ENCODE data around the gene ADCY3. TPM values are rescaled to one million over a fixed set of nuclear protein-coding genes. Genes with fewer than 3 reads are reported as not detected.

Gene ADCY3
- total and polyA plus RNA-seq, 10 of the 15 experiments (the other 5 are each of a cell fraction or from before 2014, with no cell fraction given): 2.8 to 102 (median 50.4) TPM

GRCh38 chr2:24919037-24919505, 966 bp downstream of the ADCY3 start (continued):
- TF ChIP-seq, protein P1, sequence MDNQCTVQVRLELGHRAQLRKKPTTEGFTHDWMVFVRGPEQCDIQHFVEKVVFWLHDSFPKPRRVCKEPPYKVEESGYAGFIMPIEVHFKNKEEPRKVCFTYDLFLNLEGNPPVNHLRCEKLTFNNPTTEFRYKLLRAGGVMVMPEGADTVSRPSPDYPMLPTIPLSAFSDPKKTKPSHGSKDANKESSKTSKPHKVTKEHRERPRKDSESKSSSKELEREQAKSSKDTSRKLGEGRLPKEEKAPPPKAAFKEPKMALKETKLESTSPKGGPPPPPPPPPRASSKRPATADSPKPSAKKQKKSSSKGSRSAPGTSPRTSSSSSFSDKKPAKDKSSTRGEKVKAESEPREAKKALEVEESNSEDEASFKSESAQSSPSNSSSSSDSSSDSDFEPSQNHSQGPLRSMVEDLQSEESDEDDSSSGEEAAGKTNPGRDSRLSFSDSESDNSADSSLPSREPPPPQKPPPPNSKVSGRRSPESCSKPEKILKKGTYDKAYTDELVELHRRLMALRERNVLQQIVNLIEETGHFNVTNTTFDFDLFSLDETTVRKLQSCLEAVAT (IDR thresholded peaks at IDR 0.05): 0 out of 2 replicates have a peak, but pooled peaks have one; percentile 41
- no peak for TF ChIP-seq FOS (IDR thresholded peaks at IDR 0.05; ENCODE audit: borderline replicate concordance, extremely low read depth, insufficient read length)
- TF ChIP-seq EGR1 (IDR thresholded peaks at IDR 0.05; ENCODE audit: borderline replicate concordance in 1 of 2, low read depth in 2 of 2, low read length in 2 of 2): peak in 1 of 2 experiments; percentile 54; a peak in 2 of 3 replicates
- TF ChIP-seq ETV6 (conservative IDR thresholded peaks at IDR 0.05 in 1 of 2, IDR thresholded peaks at IDR 0.05 in 1 of 2; ENCODE audit: borderline replicate concordance in 1 of 2, low read depth in 1 of 2): no peak
- TF ChIP-seq NFIC (IDR thresholded peaks at IDR 0.05; ENCODE audit: low read depth, low read length): no peak
- TF ChIP-seq CHD2 (IDR thresholded peaks at IDR 0.05; ENCODE audit: borderline replicate concordance, low read depth, low read length): no peak

GRCh38 chr2:24918326-24919036, 1.6 kb downstream of the ADCY3 start:
- Histone ChIP-seq H3K4me1 (ENCODE audit: control insufficient read depth, insufficient read depth, low read length) (peaks cover 28% of the 10 kb centered on the region), H3K4me2 (ENCODE audit: control insufficient read depth, insufficient read depth) (peak overlapping the region; percentile 93), H3K27ac (ENCODE audit: control insufficient read depth, insufficient read depth) (no peak overlapping the region; the same call in 1 of the 2 replicates), H2AFZ (ENCODE audit: control insufficient read depth, low read depth, low read length) (no peak overlapping the region), H3K9me3 (replicated peaks; ENCODE audit: control insufficient read depth, insufficient read depth, low read length) (no peaks in the 10 kb centered on the region), H3K79me2 (ENCODE audit: control insufficient read depth, insufficient read depth, low read length) (peaks cover 46% of the 10 kb centered on the region), H3K27me3 (replicated peaks in 1 of 2; ENCODE audit: control insufficient read depth in 2 of 2, insufficient read depth in 2 of 2, low read length in 1 of 2) (no peaks in the 10 kb centered on the region), H3K9ac (ENCODE audit: control insufficient read depth, insufficient read depth, low read length) (peak overlapping the region; percentile 80), H3K4me3 (peak overlapping the region; percentile 92), H4K20me1 (ENCODE audit: control insufficient read depth, insufficient read depth) (peaks cover 7% of the 10 kb centered on the region; the same call in 1 of the 2 replicates), H3K36me3 (ENCODE audit: control insufficient read depth in 2 of 2, insufficient read depth in 2 of 2, low read length in 1 of 2) (peaks cover 0 to 4% of the 10 kb centered on the region in 2 experiments; a peak in 3 of 4 replicates)
- CTCF ChIA-PET: interaction anchor here (1.1 to 1.3 kb wide), 2 partner anchors 496 to 508 kb away, joined by 3 read pairs; no protein-coding TSS in a partner anchor
- in situ Hi-C loops (cut with MboI): no loop called here
- no TSS peak for BruUV-seq (replicated peaks)
- FAIRE-seq: no peak
- SMC1A ChIA-PET (ENCODE audit: uncharacterized antibody, unreplicated experiment): no interaction called here
- no peak for DNase-seq (ENCODE audit: low read depth, low spot score)
- 91% methylated on average over 42 of the region's 42 CpGs for WGBS (ENCODE audit: insufficient coverage, insufficient replicate concordance, low lambda C conversion rate, missing lambda C conversion rate)
- ATAC-seq: no peak
- RAD21 ChIA-PET (ENCODE audit: unreplicated experiment): interaction anchor here (2.0 kb wide), 1 partner anchor 13 kb away, joined by 6 read pairs; no protein-coding TSS in a partner anchor
- POLR2A ChIA-PET: no interaction called here
- intact Hi-C loops (cut with micrococcal nuclease; ENCODE audit: unreplicated experiment): no loop called here
- TF ChIP-seq USF2 (IDR thresholded peaks at IDR 0.05; ENCODE audit: borderline replicate concordance, low read depth, low read length) (no peak), RUNX3 (IDR thresholded peaks at IDR 0.05; ENCODE audit: low read length) (no peak), SMAD5 (IDR thresholded peaks at IDR 0.05; ENCODE audit: low read depth) (no peak), POLR2A (IDR thresholded peaks at IDR 0.05; ENCODE audit: low read depth, low read length) (no peak), RFX5 (IDR thresholded peaks at IDR 0.05; ENCODE audit: low read depth, low read length) (no peak), CBFB (IDR thresholded peaks at IDR 0.05; ENCODE audit: low read depth) (no peak), TAF1 (IDR thresholded peaks at IDR 0.05; ENCODE audit: borderline replicate concordance, low read depth, low read length) (no peak), CHD2 (IDR thresholded peaks at IDR 0.05; ENCODE audit: borderline replicate concordance, low read depth, low read length) (0 out of 2 replicates have a peak, but pooled peaks have one; percentile 21), EGR1 (IDR thresholded peaks at IDR 0.05; ENCODE audit: borderline replicate concordance in 1 of 2, low read depth in 2 of 2, low read length in 2 of 2) (no peak), MAX (IDR thresholded peaks at IDR 0.05; ENCODE audit: low read depth, low read length) (no peak)
- TF ChIP-seq, protein P2, sequence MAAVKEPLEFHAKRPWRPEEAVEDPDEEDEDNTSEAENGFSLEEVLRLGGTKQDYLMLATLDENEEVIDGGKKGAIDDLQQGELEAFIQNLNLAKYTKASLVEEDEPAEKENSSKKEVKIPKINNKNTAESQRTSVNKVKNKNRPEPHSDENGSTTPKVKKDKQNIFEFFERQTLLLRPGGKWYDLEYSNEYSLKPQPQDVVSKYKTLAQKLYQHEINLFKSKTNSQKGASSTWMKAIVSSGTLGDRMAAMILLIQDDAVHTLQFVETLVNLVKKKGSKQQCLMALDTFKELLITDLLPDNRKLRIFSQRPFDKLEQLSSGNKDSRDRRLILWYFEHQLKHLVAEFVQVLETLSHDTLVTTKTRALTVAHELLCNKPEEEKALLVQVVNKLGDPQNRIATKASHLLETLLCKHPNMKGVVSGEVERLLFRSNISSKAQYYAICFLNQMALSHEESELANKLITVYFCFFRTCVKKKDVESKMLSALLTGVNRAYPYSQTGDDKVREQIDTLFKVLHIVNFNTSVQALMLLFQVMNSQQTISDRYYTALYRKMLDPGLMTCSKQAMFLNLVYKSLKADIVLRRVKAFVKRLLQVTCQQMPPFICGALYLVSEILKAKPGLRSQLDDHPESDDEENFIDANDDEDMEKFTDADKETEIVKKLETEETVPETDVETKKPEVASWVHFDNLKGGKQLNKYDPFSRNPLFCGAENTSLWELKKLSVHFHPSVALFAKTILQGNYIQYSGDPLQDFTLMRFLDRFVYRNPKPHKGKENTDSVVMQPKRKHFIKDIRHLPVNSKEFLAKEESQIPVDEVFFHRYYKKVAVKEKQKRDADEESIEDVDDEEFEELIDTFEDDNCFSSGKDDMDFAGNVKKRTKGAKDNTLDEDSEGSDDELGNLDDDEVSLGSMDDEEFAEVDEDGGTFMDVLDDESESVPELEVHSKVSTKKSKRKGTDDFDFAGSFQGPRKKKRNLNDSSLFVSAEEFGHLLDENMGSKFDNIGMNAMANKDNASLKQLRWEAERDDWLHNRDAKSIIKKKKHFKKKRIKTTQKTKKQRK (IDR thresholded peaks at IDR 0.05; ENCODE audit: low read depth, low read length): no peak
